ENCODE measurements around the gene SPSB1.

- TF ChIP-seq TSHZ2 (CRISPR knock-in tag; IDR thresholded peaks at IDR 0.05) (no peak), SNAI2 (CRISPR knock-in tag; IDR thresholded peaks at IDR 0.05) (no peak), CSRNP3 (CRISPR knock-in tag; IDR thresholded peaks at IDR 0.05) (no peak), TCF4 (CRISPR knock-in tag; IDR thresholded peaks at IDR 0.05; ENCODE audit: borderline replicate concordance) (no peak), ESRRG (CRISPR knock-in tag; IDR thresholded peaks at IDR 0.05) (no peak), RARB (CRISPR knock-in tag; IDR thresholded peaks at IDR 0.05) (no peak), ARNTL (CRISPR knock-in tag; IDR thresholded peaks at IDR 0.05; ENCODE audit: borderline replicate concordance, low read depth) (no peak), BACH2 (CRISPR knock-in tag; IDR thresholded peaks at IDR 0.05; ENCODE audit: borderline replicate concordance) (no peak), ZNF565 (CRISPR knock-in tag; conservative IDR thresholded peaks at IDR 0.05; ENCODE audit: low read depth) (no peak), POU6F1 (CRISPR knock-in tag; IDR thresholded peaks at IDR 0.05; ENCODE audit: borderline replicate concordance, low read depth) (no peak), ZNF70 (CRISPR knock-in tag; IDR thresholded peaks at IDR 0.05) (no peak), ZC3H10 (CRISPR knock-in tag; IDR thresholded peaks at IDR 0.05) (no peak)
Measured at GRCh38 chr1:9394010-9394409, 101.3 kb downstream of the SPSB1 start.
